ENCODE data around the gene RERG.

RERG gene

DNA sequence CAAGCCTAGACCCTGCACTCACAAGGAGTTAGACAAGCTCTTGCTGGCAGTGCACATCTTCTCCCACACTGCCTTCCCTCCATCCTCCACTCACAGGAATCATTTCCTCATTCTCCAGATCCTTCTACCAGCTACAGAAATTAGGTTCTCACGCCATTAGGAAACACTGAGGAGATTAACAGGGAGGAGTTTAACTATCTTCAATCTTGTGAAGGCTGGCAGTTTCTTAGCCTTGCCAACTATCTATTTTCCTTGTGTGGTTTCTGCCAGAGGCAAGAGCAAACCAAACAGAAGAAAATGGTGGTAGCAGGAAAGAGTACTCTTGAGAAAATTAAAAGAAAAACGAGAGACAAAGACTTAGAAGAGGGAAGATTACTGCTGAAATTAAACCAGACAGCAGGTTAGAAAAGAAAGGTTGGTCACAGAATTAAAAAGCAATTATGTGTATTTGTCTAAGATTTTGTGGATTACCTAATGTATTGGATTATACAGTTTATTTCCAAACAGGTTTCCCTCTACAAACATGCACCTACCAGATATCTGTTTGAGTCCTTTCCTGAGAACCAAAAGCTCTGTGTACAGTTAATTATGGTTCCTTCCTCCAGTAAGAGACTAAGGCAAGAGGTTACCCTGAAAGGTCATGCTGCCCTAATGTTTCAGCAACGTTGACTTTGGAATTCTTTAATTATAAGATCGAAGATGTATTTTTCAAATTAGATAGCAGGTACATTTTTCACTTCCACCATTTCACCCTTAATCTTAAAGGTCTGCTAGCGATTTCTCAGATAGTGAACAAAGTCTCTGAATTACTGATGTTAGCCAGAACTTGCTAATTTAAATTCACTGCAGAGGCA, 5.0 kb downstream of the RERG start:
- no peak for DNase-seq

DNA sequence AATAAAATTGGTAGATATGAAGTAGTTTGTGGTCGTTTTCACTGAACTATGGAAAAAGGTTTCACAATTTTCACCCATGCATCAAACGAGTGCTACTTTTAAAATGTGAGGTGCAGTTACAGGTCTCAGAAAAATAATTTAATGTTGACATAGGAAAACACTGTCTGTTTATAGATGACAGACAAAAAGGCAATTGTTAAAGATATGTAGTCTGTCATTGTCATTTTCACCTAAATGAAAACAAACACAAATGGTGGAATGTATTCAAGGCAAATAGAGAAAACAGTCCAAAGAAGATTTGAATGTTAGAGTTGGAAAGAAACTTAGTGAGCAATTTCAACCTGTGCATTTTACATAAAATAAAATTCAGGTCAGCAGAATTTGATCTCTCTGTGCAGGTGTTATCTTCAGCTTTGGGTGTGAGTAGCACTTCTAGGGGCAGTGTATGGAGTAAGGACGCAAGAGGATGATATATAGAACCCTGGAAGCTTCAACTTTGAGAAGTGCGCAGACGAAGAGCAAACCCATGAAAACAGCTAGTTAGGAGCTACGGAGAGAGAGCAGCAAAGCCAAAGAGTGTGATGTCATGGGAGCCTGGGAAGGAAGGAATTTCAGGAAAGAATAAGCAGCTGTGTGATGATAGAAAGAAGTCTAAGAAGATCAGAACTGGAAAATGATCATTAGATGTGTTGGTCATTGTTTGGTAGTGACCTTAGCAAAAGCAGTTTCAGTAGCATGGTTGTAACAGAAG, 6.2 kb downstream of the RERG start:
- DNase-seq, result no peak

DNA sequence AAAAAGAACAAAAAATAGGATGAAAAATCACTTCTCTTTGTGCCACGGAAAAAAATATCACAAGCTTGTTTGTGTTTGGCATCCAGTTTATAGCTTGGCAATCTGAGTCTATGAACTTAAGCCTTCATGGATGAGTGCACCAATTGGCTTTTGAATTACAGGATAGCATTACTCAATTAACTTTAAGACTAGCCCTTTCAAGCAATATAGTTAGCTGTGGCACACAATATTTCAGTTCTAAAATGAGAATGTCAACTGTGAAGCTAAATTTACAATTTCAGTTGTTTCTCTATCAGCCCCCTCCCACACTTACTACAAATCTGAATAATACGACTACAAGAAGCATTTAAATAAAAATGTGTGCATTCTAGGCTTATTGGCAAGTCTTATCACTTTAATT, 8.3 kb downstream of the RERG start:
- DNase-seq, result no peak

DNA sequence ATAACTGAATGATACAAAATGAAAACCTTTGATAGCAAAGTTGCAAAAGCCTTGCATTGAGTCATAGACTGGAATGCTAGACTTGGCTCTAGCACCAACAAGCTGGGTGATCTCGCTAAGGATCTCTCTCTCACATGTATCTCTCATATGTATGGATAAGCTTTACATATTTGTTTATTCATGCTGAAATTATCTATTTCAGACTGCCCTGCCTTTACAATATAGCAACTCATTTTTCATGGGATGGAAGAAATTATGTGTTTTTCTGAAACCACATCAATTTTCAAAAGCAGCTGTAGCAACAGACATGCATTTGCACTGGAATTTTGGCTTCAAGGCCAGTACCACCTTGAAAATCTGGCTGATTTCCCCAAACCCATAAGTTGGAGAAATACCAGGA, 11.4 kb downstream of the RERG start:
- no peak for DNase-seq

DNA sequence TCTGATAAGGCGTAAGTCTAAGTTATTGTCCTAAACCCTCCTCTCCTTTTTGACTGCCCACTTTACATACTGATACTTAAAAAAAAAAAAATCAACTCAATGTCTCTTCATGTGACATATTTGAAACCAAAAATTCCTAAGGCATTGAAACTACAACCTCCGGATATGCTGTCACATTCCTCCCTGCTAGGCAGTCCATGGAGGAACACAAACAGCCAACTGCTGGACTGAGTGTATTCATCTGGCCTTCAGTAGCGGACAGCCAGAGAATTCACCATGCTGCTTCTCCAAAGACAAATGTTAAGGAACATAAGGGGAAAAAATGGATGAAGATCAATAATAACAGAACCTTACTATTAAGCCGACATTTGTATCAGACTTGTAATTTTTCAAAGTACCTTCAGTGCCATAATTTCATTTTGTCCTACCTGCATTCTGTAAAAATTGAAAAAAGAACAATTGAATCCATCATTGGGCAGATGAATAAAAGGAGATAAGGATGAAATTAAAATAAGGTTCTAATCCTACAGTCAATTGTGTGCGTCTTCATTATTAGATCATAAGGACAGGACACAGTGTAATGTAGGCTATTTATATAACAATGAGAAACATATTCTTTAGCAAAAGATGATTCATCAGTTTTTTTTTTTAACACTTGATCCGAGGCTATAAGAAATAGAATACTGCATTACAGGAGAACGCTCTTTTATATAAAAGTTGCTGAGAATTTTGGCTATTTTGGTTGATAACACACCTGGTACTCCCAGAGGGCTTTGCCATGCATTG, 12.2 kb downstream of the RERG start:
- DNase-seq, result no peak

DNA sequence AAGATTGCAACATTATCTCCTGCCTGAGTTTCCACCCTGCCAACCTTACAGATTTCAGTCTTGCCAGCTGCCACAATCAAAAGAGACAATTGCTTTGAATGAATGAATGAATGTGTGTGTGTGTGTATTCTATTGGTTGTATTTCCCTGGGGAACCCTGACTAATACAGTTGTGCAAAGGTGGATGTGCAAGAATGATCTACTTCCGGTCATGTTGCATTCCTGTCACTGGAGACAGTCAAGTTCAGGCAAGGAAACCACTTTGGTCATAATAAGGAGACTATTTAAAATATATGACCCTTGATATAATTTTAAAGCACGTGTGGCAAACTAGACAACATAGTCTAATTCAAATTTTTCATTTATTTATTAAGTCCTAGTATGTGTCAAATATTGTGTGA, 13.1 kb downstream of the RERG start:
- DNase-seq, result no peak

DNA sequence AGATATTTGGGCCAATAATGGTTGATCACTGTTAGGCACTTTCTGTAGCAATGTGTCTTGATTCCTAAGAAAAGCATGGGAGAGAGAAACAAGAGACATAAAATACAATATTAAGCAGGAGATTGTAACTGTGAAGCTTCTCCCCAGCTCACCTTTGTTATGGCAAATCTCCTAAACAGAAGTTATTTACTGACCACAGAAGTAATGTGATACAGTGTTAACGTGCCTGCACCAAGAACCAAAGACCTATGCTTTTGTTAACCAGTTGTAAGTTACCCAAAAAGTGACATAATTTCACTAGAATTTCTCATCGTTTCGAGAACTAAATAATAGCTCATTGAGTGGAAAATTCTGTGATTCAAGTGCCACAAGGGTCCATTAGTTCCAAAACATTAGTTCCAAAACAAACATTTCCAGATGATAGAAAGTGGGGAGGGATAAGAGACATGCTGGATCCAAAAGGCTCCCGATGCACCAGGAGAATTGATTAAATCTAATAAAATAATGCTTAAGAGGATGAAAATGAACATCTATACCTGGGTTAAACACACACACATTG, 14.3 kb downstream of the RERG start:
- DNase-seq, result no peak

DNA sequence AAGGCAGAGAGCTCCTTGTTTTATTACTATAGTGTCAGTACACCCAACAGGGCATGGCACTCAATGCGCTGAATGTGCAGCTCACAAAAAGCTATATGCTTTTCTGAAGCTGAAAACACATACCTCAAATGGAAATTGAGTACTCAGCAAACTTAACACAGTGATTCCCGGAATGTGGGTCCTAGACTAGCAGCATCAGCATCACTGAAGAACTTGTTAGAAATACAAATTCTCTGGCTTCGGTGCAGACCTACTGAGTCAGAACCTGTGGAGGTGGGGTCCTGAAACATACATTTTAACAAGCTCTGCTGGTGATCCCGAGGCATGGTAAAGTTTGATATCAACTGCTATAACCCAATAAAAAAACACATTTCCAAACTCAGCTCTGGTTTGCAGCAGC, 14.9 kb downstream of the RERG start:
- DNase-seq, result no peak

DNA sequence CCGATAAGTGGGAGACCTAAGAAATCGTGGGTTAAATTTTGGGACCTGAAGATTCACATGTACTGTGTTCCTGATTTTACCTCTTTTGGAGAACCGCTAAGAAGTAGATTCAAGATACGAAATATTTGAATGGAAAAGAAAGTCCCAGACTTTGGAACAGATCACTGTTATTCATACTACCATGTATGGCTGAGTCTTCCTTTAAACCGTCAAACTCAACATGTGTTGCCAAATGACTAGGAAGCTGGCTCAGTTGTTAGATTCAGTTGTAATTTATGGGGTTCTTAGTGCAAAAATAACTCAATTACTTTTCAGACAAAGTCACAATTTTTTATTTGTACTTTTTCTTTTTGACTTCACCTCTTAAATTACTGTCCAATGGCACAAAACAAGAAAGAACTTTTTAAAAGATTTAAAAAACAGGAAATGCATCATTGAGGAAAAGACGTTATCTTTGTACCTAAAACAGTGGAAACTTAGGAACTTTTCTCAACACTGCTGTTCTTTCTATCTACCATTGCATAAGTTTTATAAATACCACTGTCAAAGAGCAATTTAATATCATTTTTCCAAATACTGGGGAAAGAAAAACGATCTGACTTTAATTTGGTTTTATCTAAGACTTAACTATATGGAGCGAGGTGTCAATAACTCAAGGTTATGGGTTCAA, 15.7 kb downstream of the RERG start:
- DNase-seq, result no peak

DNA sequence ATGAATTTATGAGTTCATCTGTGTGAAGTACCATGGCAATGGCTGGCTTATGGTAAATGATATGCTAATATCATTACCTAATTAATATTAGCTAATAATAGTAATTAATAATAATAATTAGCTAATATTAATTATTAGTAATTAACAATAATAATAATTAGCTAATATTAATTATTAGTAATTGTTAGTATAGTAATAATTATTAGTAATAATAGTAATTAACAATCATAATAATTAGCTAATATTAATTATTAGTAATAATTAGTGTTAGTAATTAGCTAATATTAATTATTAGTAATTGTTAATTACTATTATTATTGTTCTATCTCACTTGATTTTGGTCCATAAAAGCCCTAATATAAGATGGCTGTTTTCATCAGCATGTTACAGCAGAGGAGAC, 19.8 kb downstream of the RERG start:
- no peak for DNase-seq

DNA sequence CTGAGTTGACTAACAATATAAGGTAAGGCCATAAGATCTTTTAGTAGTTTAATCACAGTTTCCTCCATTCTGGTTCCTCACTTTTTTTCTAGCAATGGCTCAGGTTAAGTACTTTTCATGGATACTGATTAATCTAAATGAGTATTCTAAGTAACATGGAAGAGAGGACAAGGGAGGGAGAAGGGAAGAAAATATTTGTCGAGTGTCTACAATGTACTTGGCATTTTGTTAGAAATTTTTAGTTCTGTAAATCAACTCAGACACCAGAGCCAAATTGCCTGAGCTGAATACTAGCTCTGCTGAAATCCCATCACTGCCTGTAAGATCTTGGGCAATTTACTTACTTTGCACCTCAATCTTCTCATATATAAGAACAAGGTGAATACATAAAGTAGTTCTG, 20.2 kb downstream of the RERG start:
- no peak for DNase-seq

DNA sequence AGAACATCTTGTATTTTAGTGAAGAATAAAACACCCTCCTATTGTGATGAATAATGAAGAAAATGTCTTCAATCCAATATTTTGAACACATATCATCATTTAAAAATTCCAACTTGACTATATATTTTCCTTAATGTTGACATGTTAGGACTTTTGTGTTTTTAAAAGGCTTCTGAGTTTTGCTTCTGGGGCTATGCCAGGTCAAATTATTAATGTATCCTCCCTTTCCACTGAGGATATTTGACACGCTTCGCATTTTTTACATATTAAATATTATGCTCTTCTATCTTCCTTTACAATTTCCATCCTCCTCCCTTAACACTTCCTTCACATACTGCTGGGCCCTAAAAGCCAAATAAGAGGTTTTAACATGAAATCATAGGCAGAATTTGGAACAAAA, 20.6 kb downstream of the RERG start:
- DNase-seq, result no peak

DNA sequence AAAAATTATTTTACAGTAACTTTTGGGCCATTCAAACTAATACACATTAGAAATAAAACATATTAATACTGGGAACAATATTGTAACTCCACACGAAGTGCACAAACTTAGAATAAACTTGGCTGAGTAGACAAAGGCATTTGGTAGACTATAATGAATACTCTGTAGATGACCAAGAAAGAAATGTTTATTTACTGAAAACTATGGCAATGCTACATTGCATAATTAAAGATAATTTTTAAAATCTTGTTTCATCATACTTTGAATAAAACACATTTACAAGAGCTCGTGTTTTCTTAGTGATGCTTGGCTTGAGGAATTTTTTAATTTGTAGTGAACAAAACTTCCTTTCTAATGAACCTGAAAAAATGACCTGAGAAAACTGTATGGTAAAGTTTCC, 21.3 kb downstream of the RERG start:
- DNase-seq, result no peak

DNA sequence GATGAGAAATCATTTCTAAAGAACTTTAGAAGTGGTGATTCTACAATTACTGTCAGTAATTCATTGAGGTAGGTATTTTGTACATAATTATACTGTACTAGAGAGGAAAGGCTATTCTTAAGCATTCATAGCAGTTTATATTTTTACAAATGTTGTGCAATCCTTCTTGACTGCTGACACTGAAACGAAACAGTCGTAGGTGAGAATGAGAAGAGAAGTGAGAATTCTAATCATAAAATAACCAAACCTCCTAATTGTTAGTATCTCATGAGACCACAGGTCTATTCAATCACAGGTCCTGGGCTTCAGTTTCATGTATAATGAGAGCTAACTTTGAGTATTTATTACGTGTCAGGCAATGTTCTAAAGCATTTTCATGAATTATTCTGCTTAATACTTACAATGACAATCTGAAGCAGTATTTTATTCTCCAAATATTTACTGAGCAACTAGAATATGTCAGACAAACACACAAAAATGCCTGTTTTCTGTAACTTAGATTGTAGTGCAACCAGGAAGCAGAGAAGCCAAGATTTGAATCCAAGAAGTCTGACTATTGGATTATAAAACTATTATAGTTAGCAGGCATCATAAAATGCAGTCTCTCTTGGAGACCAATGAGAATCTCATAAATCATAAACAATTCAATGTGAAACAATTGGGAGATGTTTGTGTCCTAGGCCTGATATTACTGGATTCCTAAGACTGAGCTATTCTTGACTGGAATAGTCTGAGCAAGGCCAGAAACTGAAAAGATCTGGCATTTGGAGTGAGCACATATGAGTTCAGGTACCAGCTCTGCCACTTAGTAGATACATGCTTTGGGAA, 24.3 kb downstream of the RERG start:
- DNase-seq, result no peak

DNA sequence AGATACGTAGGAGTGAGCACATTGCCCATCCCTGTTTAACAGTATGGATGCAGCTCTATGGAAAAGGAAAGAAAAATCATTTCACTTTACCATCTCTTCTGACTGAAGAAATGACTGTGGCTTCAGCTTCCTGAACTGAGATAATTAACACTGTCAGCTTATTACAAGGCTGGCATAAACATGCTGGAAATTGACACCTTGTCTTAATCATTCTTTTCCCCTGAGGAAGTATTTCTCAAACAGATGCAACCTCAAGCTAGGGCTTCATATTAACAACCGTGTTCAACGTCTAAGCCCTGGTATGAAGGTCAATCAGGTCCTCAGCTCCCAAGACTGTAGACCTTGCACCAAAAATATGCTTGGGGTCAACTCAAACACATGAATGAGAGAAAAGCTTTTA, 25.0 kb downstream of the RERG start:
- DNase-seq, result no peak

DNA sequence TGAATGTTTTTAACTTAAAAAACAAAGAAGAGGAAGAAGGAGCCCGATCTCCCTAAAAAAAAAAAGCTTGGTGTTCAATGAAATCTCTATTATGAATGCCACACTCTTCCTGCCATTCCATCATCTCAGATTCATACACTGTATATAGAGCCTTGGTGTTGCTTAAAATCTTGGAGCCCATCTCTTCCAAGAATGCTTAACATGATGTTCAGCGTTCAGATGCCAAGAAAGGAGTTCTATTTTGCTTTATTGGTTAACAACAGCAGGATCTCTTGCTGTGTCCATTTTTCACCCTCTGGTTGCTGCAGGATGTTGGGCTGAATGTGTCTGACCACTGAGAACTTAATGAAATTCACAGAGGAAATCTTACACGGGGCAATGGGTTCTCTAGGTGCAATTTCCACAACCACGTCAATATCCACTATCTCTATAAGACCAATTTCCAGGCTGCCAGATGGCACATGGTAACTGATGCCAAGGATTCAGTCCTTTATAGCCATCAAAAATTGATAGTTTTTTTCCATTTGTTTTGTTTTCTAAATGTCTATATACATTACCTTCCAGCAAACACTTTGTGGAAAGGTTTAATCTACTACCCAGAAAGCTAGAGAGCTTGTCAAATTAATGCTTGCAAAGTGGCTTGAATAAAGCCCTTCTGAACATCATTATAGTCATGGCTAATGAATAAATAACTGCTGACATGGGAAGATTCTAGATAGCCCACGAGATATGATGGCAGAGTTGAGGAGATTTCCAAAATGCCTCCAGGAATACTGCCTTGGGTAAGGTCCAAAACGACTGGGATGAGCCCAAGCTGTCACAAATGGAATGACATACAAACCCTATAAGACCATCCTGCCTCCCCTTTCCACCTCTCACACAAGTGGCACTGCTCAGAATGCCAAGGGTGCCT, 26.5 kb downstream of the RERG start:
- no peak for DNase-seq

DNA sequence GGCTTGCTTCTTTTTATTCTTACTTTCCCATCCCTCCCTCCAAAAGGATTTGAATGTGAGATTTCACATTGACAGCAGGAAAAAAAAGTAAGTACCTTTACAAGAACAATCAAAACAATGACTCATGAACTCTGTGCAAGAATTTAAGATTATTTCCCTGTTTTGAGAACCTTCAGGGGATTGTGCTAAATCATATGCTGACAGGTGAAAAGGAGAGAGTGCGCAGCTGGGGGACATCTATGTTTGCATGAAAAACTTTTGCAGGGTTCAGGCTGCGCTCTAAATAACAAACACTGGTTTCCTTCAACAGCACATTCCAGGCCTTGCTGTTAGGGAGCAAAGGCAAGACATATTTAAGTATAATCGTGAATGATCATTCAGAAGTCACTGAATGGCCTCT, 27.3 kb downstream of the RERG start:
- DNase-seq, result no peak

DNA sequence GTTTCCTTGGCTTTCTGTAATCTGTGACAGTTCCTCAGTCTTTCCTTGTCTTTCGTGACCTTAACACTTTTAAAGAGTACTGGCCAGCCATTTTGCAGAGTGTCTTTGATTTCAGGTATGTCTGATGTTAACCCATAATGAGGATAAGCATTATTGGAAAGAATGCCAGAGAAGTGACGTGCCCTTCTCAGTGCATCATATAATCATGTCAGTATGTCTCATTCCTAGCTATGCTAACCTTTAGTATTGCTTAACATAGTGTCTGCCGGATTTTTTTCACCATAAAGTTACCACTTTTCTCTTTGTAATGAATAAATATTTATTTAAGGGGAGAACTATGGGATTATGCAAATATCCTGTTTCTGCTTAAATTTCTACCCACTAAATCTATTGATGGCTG, 28.5 kb downstream of the RERG start:
- DNase-seq, result no peak

DNA sequence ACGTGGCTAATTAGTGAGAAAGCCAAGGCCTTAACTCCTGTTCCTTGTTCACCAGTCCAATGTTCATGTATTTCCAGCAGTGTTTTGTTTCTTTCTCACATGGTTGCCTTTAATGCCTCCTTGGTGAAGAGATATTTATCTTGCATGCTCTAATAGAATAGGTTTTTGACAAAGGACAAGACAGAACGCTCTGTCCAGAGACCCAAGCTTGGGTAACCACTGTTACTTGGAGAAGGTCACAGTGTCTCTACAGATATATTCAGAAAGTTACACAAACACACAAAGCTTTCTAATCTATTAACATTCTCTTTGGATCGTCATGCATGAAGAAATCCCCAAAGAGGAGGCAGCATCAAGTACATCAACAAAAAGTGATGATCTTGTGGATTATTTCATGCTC, 33.1 kb downstream of the RERG start:
- no peak for DNase-seq

DNA sequence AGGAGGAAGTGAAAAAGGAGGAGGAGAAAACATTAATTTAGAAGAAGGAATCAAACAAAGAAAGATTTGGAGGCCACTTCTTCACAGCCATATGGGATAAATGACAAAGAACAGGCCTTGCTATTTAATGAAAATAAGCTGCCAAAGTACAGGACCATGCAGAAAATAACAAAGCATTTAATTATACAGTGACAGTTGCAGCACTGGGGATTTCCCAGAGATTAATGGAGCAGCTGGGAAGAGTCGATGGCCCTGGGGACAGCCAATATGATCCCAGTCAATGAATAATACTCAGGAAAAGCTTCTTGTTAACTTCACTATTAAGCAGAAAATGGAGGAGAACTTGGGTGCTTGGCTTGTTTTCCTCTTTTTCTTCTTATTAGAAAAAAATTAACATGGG, 34.6 kb downstream of the RERG start:
- DNase-seq, result no peak

DNA sequence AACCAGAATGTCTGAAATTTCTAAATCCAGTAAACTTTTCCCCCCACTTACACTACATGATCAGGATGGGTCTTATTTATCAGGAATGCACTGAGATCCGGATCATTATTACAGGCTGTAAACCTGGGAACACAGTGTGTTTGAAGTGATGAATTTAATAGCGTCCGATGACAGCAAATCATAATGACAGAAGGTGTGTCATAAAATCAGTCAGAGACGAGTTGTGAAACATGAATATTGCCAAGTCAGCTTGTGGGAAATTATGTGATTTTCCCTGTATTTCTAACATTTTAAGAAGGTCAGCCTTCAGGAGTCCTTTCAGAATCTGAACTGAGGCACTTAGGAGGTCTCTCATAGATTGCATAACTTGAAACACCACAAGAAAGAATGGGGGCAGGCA, 36.7 kb downstream of the RERG start:
- no peak for DNase-seq

Data from activated CD4-positive, alpha-beta T cell treated with anti-CD3 and anti-CD28 coated beads, Interleukin-10, Interleukin-2, amounts not matched to agents 100 ng/mL and 50 ng/mL, durations not matched to agents 16 hours and 8 hours (primary cell).